DMS53 treated with DMSO at 0.1 percent for 48 hours (cell line): ENCODE data around the gene MED12L.

Source experiments
- DNase-seq: peaks from one replicate; lab custom pipeline; 2025; ENCODE audit not compliant: unreplicated experiment; lab: John Stamatoyannopoulos, UW

Gene MED12L

GRCh38 chr3:151402349-151402748 is 316.9 kb downstream of the MED12L start:
- DNase-seq: no peak

- DNase-seq: no peak
These were observed 317.8 kb downstream of the MED12L start for GRCh38 chr3:151403246-151403645.

- DNase-seq: no peak
These were observed 318.9 kb downstream of the MED12L start for GRCh38 chr3:151404316-151404715.

GRCh38 chr3:151407928-151408327 is 322.5 kb downstream of the MED12L start:
- DNase-seq: no peak

- no peak for DNase-seq
These were observed 325.6 kb downstream of the MED12L start for GRCh38 chr3:151410891-151411559.

GRCh38 chr3:151412989-151413388 is 327.5 kb downstream of the MED12L start:
- DNase-seq: no peak

- DNase-seq: no peak
These were observed 329.8 kb downstream of the MED12L start for GRCh38 chr3:151415289-151415688.

GRCh38 chr3:151419806-151420205 is 334.3 kb downstream of the MED12L start:
- DNase-seq: no peak

- no peak for DNase-seq
These were observed 336.5 kb downstream of the MED12L start for GRCh38 chr3:151421938-151422337.

GRCh38 chr3:151423091-151423490 is 337.6 kb downstream of the MED12L start:
- no peak for DNase-seq

- no peak for DNase-seq
These were observed 340.3 kb downstream of the MED12L start for GRCh38 chr3:151425627-151426340.

- DNase-seq: no peak
These were observed 340.8 kb downstream of the MED12L start for GRCh38 chr3:151426341-151426657.

GRCh38 chr3:151428386-151428785 is 342.9 kb downstream of the MED12L start:
- no peak for DNase-seq

- DNase-seq: no peak
These were observed 345.5 kb downstream of the MED12L start for GRCh38 chr3:151430821-151431484.

- no peak for DNase-seq
These were observed 346.5 kb downstream of the MED12L start for GRCh38 chr3:151431940-151432339.

- DNase-seq: no peak
These were observed 347.3 kb downstream of the MED12L start for GRCh38 chr3:151432616-151433372.

GRCh38 chr3:151434151-151434890 is 348.9 kb downstream of the MED12L start:
- DNase-seq: no peak

- no peak for DNase-seq
These were observed 351.4 kb downstream of the MED12L start for GRCh38 chr3:151436675-151437446.

GRCh38 chr3:151437906-151438305 is 352.4 kb downstream of the MED12L start:
- DNase-seq: no peak

GRCh38 chr3:151439652-151440125 is 354.2 kb downstream of the MED12L start:
- peak; percentile 38 for DNase-seq
